Esophagus squamous epithelium (tissue), 5 donors: ENCODE measurements around the gene ZBED5. TPM values are rescaled to one million over a fixed set of nuclear protein-coding genes. Genes with fewer than 3 reads are reported as not detected.

ENCODE experiments used
- DNase-seq: peaks from one replicate; lab custom pipeline; 2025; lab: John Stamatoyannopoulos, UW
- H3K27ac ChIP-seq, 4 donors: fragments of 200-600 bp; sonication (generic); one replicate each; pipeline ENCODE4 v1.5.1; 2016 to 2019; ENCODE audit warnings: mild to moderate bottlenecking in 1 of 4
- H3K27me3 ChIP-seq, 4 donors: fragments of 200-600 bp; sonication (generic); 1 replicate in 3 of 4; 2 replicates in 1 of 4; pipeline versions ENCODE4 v1.5.1 to v1.6.0; 2017 to 2021; ENCODE audit warnings: antibody characterized with exemption in 1 of 4
- H3K36me3 ChIP-seq, 3 donors: fragments of 200-600 bp; sonication (generic); one replicate each; pipeline ENCODE4 v1.5.1; 2016 to 2019
- H3K4me1 ChIP-seq, 3 donors: fragments of 200-600 bp; sonication (generic); one replicate each; pipeline ENCODE4 v1.5.1; 2017 to 2019
- H3K4me3 ChIP-seq, 4 donors: fragments of 200-600 bp; sonication (generic); 1 replicate in 3 of 4; 2 replicates in 1 of 4; pipeline ENCODE4 v1.5.1; 2016 to 2019; ENCODE audit warnings: mild to moderate bottlenecking in 2 of 4, moderate library complexity in 1 of 4
- H3K9me3 ChIP-seq, 3 donors: fragments of 200-600 bp; sonication (generic); one replicate each; pipeline ENCODE4 v1.5.1; 2016 to 2019
- POLR2A ChIP-seq, 4 donors: fragments of 450-650 bp; IDR thresholded peaks; one replicate each; pipeline ENCODE4 v1.6.1; 2017; ENCODE audit warnings: antibody characterized with exemption in 4 of 4, mild to moderate bottlenecking in 4 of 4, moderate library complexity in 3 of 4
- WGBS, 2 donors: methylation state at CpG; one replicate each; pipeline ENCODE4 v1.1.5; 2018; 5-methylcytosine and 5-hydroxymethylcytosine counted together
- intact Hi-C: fragments of 100-400 bp; cut with DNase I; formaldehyde crosslinking; loops from one replicate; pipeline ENCODE4 v1.15.0; 2022
- total RNA-seq, 4 donors: library from RNA; depleted of rRNA; stranded (reverse); fragments of >200 nt; gene quantifications; one replicate each; pipeline ENCODE4 v1.1.0, GENCODE V29; 2016
- TF ChIP-seq, protein P1 (sequence below), 6 experiments: fragments of 450-650 bp in 4 of 6; fragments of 200-600 bp in 2 of 6; sonication (generic) in 2 of 6; IDR thresholded peaks; one replicate each; pipeline ENCODE4 v1.5.1; 2016 to 2019; ENCODE audit warnings: antibody characterized with exemption in 6 of 6, mild to moderate bottlenecking in 4 of 6, moderate library complexity in 4 of 6
- donor health status: DM: yes; HTN: yes; CAD: no.

Gene ZBED5
- 10 to 100 TPM; 13.4 to 39.5 (median 25.0) TPM for total RNA-seq

GRCh38 chr11:10857709-10858438 is at the start of gene ZBED5:
ZBED5 (minus strand) TSS chr11:10858053; CDS start chr11:10854945, 3,108 bp downstream.
- peaks cover 8 to 54% (median 22%) of the 10 kb centered on the region in 3 donors for H3K4me1 ChIP-seq
- peak within 1 kb of the TSS; percentile 88 to 94 (median 90) for H3K4me3 ChIP-seq
- intact Hi-C loops, result no loop called here
- peaks cover 0 to 33% (median 3%) of the 10 kb centered on the region in 3 donors for H3K36me3 ChIP-seq
- TF ChIP-seq, protein P1, sequence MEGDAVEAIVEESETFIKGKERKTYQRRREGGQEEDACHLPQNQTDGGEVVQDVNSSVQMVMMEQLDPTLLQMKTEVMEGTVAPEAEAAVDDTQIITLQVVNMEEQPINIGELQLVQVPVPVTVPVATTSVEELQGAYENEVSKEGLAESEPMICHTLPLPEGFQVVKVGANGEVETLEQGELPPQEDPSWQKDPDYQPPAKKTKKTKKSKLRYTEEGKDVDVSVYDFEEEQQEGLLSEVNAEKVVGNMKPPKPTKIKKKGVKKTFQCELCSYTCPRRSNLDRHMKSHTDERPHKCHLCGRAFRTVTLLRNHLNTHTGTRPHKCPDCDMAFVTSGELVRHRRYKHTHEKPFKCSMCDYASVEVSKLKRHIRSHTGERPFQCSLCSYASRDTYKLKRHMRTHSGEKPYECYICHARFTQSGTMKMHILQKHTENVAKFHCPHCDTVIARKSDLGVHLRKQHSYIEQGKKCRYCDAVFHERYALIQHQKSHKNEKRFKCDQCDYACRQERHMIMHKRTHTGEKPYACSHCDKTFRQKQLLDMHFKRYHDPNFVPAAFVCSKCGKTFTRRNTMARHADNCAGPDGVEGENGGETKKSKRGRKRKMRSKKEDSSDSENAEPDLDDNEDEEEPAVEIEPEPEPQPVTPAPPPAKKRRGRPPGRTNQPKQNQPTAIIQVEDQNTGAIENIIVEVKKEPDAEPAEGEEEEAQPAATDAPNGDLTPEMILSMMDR (IDR thresholded peaks at IDR 0.05), result peak in 3 of 6 experiments; percentile 4 to 23 (median 21)
- peak in 3 of 4 donors; percentile 54 to 97 (median 97) for TF ChIP-seq POLR2A (IDR thresholded peaks at IDR 0.05)
- peak within 1 kb of the TSS; percentile 92 to 99 (median 97) for H3K27ac ChIP-seq
- H3K27me3 ChIP-seq, result no peaks in the 10 kb centered on the region
- H3K9me3 ChIP-seq, result no peaks in the 10 kb centered on the region
- WGBS, 2 donors, result 0% methylated on average over 3 to 52 of the region's 59 CpGs
- DNase-seq, result peak; percentile 81

- TF ChIP-seq, protein P1 (IDR thresholded peaks at IDR 0.05), result peak in 2 of 6 experiments; percentile 13 to 25
- no peak for TF ChIP-seq POLR2A (IDR thresholded peaks at IDR 0.05)
- Histone ChIP-seq H3K4me1 (peaks cover 4 to 22% (median 20%) of the 10 kb centered on the region in 3 donors), H3K36me3 (no peaks in the 10 kb centered on the region), H3K4me3 (no peak overlapping the region), H3K27me3 (no peaks in the 10 kb centered on the region), H3K9me3 (no peaks in the 10 kb centered on the region), H3K27ac (no peak overlapping the region)
- DNase-seq, result no peak
- 58 to 59% methylated on average over 2 of the region's 2 CpGs for WGBS, 2 donors
- intact Hi-C loops, result no loop called here
Observed at GRCh38 chr11:10906521-10906920, 48.7 kb upstream of the ZBED5 start.

GRCh38 chr11:10902301-10903063 is 44.6 kb upstream of the ZBED5 start:
- H3K9me3 ChIP-seq, result no peaks in the 10 kb centered on the region
- DNase-seq, result no peak
- WGBS, 2 donors, result 53 to 62% methylated on average over 9 of the region's 9 CpGs

DNA sequence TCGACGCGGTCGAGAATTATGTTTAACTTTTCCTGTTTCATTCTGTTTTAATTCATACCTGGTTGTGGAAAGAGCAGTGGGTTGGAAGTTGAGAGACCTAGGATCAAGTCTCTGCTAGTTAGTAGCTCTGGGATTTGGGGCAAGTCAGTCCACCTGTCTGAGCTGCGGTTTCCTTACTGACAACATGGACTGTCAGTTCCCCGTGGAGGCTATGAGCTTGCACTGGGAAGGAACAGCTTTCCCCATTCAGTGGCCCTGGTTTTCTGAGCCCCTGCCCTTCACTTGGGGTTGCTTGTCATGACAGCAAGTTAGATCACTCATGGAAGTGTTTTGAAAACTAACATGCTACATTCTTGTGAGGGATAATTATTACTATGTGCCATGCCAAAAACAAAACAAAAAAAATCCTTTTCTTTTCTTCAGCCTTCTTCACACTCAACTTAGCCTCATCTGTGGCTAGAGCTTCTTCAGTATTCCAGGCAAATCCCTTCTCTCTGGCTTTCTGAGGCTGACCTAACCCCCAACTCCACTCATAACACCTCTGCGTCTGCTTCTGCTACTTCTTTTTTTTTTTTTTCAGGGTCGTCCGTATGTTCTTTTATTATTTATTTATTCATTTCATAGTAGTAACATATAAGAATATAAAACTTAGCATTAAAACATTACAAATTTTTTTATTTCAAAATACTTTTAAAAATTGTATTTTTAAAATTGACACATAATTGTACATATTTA is 43.0 kb upstream of the ZBED5 start:
- 22 to 30% methylated on average over 9 of the region's 9 CpGs for WGBS, 2 donors
- no peak overlapping the region for H3K4me3 ChIP-seq
- H3K27me3 ChIP-seq, result no peaks in the 10 kb centered on the region
- intact Hi-C loops, result no loop called here
- peaks cover 44 to 76% (median 59%) of the 10 kb centered on the region in 3 donors for H3K4me1 ChIP-seq
- no peak for DNase-seq
- H3K27ac ChIP-seq, result peak overlapping the region; percentile 90 to 97 (median 95)
- H3K9me3 ChIP-seq, result no peaks in the 10 kb centered on the region
- H3K36me3 ChIP-seq, result no peaks in the 10 kb centered on the region
- TF ChIP-seq, protein P1 (IDR thresholded peaks at IDR 0.05), result no peak
- TF ChIP-seq POLR2A (IDR thresholded peaks at IDR 0.05), result peak in 1 of 4 donors; percentile 9

More at GRCh38 chr11:10902301-10903063, 44.6 kb upstream of the ZBED5 start:
- no peaks in the 10 kb centered on the region for H3K36me3 ChIP-seq
- peaks cover 32 to 60% (median 54%) of the 10 kb centered on the region in 3 donors for H3K4me1 ChIP-seq
- intact Hi-C loops, result no loop called here
- TF ChIP-seq, protein P1 (IDR thresholded peaks at IDR 0.05), result no peak
- no peak for TF ChIP-seq POLR2A (IDR thresholded peaks at IDR 0.05)
- H3K27ac ChIP-seq, result peak overlapping the region; percentile 54 to 96 (median 92)
- no peak overlapping the region for H3K4me3 ChIP-seq
- no peaks in the 10 kb centered on the region for H3K27me3 ChIP-seq
